Upper lobe of left lung (tissue), 4 donors: ENCODE data around the gene SRBD1.

Experiments used
- CTCF ChIP-seq, 6 experiments: fragments of 450-650 bp in 4 of 6; fragments of 200-600 bp in 2 of 6; sonication (generic) in 2 of 6; IDR thresholded peaks; one replicate each; pipeline ENCODE4 v1.5.1; 2016 to 2019; ENCODE audit warnings: antibody characterized with exemption in 6 of 6
- POLR2A ChIP-seq, 4 donors: fragments of 450-650 bp; IDR thresholded peaks; one replicate each; pipeline ENCODE4 v1.5.1; 2016 to 2017; ENCODE audit warnings: antibody characterized with exemption in 4 of 4, mild to moderate bottlenecking in 2 of 4
- POLR2AphosphoS5 ChIP-seq, 2 donors: sonication (generic); formaldehyde crosslinking; IDR thresholded peaks; one replicate each; pipeline ENCODE4 v1.5.1; 2017; ENCODE audit warnings: antibody characterized with exemption in 2 of 2

- no peak for TF ChIP-seq CTCF (IDR thresholded peaks at IDR 0.05)
- TF ChIP-seq POLR2A (IDR thresholded peaks at IDR 0.05) = no peak
- no peak for TF ChIP-seq POLR2AphosphoS5 (IDR thresholded peaks at IDR 0.05)
Observed at GRCh38 chr2:45450634-45451033, 160.4 kb downstream of the SRBD1 start.
